ENCODE data around the gene GREB1. TPM values are rescaled to one million over a fixed set of nuclear protein-coding genes. Genes with fewer than 3 reads are reported as not detected.

GREB1 gene
- total and polyA plus RNA-seq, 2 of the 4 experiments (the other 2 are of a cell fraction): 0.05 TPM; not detected in 1

GRCh38 chr2:11520092-11520693 lies 13.7 kb upstream of the GREB1 start:
- H3K9me3 ChIP-seq (ENCODE audit: control insufficient read depth, insufficient read depth, low read length): no peaks in the 10 kb centered on the region
- no peak overlapping the region for H2BK5ac ChIP-seq (ENCODE audit: low read depth, low read length, poor library complexity, severe bottlenecking)
- intact Hi-C loops (cut with micrococcal nuclease) (no loop called here), in situ Hi-C loops (cut with MboI; ENCODE audit: low sequenced_read_pairs) (no loop called here), dilution Hi-C loops (cut with HindIII; ENCODE audit: low sequenced_read_pairs, unreplicated experiment) (no loop called here)
- 20% methylated on average over 1 of the region's 3 CpGs; no CpG with 5 or more reads in 1 of the 2 experiments for WGBS, 2 experiments (ENCODE audit: extremely low coverage in 2 of 2, insufficient read length in 1 of 2)
- H2AK5ac ChIP-seq (ENCODE audit: low read depth, low read length): no peak overlapping the region
- no peak overlapping the region for H2BK120ac ChIP-seq (ENCODE audit: low read depth, low read length)
- no TSS peak for BruUV-seq (replicated peaks)
- no peaks in the 10 kb centered on the region for H3K9me1 ChIP-seq (ENCODE audit: insufficient read depth, low read length)
- H4K8ac ChIP-seq (ENCODE audit: low read depth in 2 of 2, low read length in 2 of 2): no peak overlapping the region
- no peak overlapping the region for H3K14ac ChIP-seq (replicated peaks; ENCODE audit: low read depth, low read length)
- H3K56ac ChIP-seq (ENCODE audit: extremely low read depth, insufficient read depth, low read length): no peak overlapping the region
- no peak overlapping the region for H3K23ac ChIP-seq (ENCODE audit: low read depth, low read length)
- no peak overlapping the region for H2AFZ ChIP-seq (replicated peaks; ENCODE audit: low read length, poor library complexity)
- DNase-seq (no peak), ATAC-seq (ENCODE audit: low read depth) (no peak)
- no peak overlapping the region for H2BK15ac ChIP-seq (ENCODE audit: low read depth, low read length)
- no peak overlapping the region for H3K9ac ChIP-seq (ENCODE audit: low read depth, low read length)
- H3K4me3 ChIP-seq (ENCODE audit: insufficient read depth, low read depth, low read length): no peak overlapping the region
- no peak overlapping the region for H2AK9ac ChIP-seq (replicated peaks; ENCODE audit: low read depth, low read length, poor library complexity)
- H3K27me3 ChIP-seq (ENCODE audit: control insufficient read depth, insufficient read depth, low read length): peaks cover 23% of the 10 kb centered on the region
- no peak overlapping the region for H3K18ac ChIP-seq (ENCODE audit: low read depth, low read length)
- H3K4me2 ChIP-seq (ENCODE audit: low read depth, low read length): no peak overlapping the region
- H4K5ac ChIP-seq (ENCODE audit: low read depth, low read length): no peak overlapping the region
- H3K4me1 ChIP-seq (ENCODE audit: control insufficient read depth, insufficient read depth, low read length): no peaks in the 10 kb centered on the region
- H3K79me1 ChIP-seq (ENCODE audit: low read depth in 1 of 2, low read length in 2 of 2): no peaks in the 10 kb centered on the region
- H3K36me3 ChIP-seq (ENCODE audit: control insufficient read depth, insufficient read depth, low read length): no peaks in the 10 kb centered on the region
- CTCF ChIA-PET: no interaction called here
- POLR2A ChIA-PET (ENCODE audit: unreplicated experiment): no interaction called here
- no peaks in the 10 kb centered on the region; the same call in 1 of the 2 replicates for H4K20me1 ChIP-seq (ENCODE audit: insufficient read depth, low read length)
- no peak overlapping the region for H3K27ac ChIP-seq (ENCODE audit: insufficient read depth, low read length)
- no peak overlapping the region for H3K4ac ChIP-seq (ENCODE audit: low read depth, low read length)
- H2BK20ac ChIP-seq (ENCODE audit: low read depth, low read length): no peak overlapping the region
- no peak for TF ChIP-seq CEBPB (IDR thresholded peaks at IDR 0.05; ENCODE audit: low read depth, low read length)
- no peak for TF ChIP-seq CTCF (conservative IDR thresholded peaks at IDR 0.05; ENCODE audit: low read depth, low read length)
- H4K91ac ChIP-seq (ENCODE audit: insufficient read depth, low read depth, low read length): no peak overlapping the region

Data from IMR-90 (cell line).